ENCODE measurements around the gene GSTT4.

DNA sequence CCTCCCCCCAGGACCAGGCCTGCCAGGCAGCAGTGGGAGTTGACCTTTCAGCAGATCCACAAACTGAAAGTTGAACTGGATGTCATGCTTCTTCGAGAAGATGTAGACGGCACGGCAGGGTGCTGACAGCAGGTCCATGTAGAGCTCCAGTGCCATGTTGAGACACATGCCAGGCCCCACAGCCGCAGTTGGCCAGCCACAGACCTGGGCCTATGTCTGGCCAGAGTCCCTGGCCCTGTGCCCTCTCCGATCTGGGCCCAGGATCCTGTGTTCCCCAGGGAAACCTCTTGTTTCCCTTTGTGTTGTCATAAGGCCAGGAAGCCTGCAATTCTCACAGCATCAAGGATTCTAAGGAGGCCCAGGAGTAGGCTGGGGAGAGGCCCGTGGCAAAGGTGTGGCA is at the start of gene GSTT4:
- TF ChIP-seq, protein P1, sequence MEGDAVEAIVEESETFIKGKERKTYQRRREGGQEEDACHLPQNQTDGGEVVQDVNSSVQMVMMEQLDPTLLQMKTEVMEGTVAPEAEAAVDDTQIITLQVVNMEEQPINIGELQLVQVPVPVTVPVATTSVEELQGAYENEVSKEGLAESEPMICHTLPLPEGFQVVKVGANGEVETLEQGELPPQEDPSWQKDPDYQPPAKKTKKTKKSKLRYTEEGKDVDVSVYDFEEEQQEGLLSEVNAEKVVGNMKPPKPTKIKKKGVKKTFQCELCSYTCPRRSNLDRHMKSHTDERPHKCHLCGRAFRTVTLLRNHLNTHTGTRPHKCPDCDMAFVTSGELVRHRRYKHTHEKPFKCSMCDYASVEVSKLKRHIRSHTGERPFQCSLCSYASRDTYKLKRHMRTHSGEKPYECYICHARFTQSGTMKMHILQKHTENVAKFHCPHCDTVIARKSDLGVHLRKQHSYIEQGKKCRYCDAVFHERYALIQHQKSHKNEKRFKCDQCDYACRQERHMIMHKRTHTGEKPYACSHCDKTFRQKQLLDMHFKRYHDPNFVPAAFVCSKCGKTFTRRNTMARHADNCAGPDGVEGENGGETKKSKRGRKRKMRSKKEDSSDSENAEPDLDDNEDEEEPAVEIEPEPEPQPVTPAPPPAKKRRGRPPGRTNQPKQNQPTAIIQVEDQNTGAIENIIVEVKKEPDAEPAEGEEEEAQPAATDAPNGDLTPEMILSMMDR (IDR thresholded peaks at IDR 0.05; ENCODE audit: borderline replicate concordance, extremely low read depth, low read length, poor library complexity, severe bottlenecking), result no peak
- TF ChIP-seq EZH2 (IDR thresholded peaks at IDR 0.05; ENCODE audit: borderline replicate concordance, low read depth, low read length, severe bottlenecking), result no peak
